ENCODE measurements around the gene ZNF148.

DNA sequence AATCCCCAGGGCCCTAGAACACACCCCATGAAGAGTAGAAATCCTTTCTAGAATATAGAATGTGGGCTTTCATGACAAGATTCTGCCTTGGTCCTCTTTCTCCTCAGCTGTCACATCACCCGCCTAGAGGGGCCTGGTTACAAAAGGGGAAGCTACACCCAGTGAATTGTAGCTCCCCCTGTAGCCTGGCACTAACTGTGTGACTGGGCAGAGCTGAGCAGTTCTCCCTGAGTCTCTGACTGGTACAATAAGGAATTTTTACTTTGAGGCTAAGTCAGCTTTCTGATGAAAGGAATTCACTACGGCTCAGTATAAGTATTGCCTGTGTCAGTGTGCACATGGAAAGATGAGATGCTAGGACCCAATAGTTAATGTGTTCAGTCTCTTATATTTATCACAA is 28.7 kb upstream of the ZNF148 start:
- TF ChIP-seq POLR2A (IDR thresholded peaks at IDR 0.05), result no peak
- TF ChIP-seq, protein P1, sequence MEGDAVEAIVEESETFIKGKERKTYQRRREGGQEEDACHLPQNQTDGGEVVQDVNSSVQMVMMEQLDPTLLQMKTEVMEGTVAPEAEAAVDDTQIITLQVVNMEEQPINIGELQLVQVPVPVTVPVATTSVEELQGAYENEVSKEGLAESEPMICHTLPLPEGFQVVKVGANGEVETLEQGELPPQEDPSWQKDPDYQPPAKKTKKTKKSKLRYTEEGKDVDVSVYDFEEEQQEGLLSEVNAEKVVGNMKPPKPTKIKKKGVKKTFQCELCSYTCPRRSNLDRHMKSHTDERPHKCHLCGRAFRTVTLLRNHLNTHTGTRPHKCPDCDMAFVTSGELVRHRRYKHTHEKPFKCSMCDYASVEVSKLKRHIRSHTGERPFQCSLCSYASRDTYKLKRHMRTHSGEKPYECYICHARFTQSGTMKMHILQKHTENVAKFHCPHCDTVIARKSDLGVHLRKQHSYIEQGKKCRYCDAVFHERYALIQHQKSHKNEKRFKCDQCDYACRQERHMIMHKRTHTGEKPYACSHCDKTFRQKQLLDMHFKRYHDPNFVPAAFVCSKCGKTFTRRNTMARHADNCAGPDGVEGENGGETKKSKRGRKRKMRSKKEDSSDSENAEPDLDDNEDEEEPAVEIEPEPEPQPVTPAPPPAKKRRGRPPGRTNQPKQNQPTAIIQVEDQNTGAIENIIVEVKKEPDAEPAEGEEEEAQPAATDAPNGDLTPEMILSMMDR (IDR thresholded peaks at IDR 0.05), result no peak
